Measurements from ENCODE around the gene LRRN2. TPM values are rescaled to one million over a fixed set of nuclear protein-coding genes. Genes with fewer than 3 reads are reported as not detected.

Gene LRRN2
- total and polyA plus RNA-seq, 9 of the 15 experiments (the other 6 are each of a cell fraction or from before 2014, with no cell fraction given), result 0.05 TPM; not detected in 8

DNA sequence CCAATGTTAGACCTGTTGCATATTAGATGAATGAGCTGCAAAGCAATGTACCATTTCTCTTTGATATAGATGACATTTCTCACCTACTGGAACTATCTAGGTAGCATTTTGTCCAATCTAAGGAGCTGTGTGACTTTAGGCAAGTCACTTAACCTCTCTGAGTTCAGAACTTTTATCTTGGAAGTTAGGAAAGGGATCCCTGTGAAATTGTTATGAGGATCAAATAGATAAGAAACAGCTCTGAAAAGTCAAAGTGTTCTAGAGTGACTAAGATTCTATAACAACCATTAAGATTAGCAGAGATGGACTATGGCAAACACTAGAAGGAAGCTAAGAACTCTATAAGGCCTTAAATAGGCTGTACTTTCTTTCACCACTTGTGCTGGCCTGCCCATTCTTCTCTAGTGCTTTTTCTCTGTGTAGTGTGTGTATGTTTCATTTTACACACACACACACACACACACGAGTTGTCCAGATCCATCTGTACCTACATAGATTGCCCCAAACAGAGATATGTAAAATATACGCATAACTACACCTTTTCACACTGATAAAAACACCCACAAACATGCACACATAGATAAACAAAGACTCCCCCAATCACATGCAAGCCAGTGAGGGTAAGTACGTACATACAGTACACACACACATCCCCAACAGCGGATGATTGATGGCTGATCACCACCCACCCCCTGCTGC, 19.4 kb upstream of the LRRN2 start (continued):
- no peak for TF ChIP-seq HOMEZ (CRISPR knock-in tag; IDR thresholded peaks at IDR 0.05)
- 0 out of 2 replicates have a peak, but pooled peaks have one; percentile 10 for TF ChIP-seq STAT5A (IDR thresholded peaks at IDR 0.05; ENCODE audit: borderline replicate concordance, low read length)
- peak; percentile 86 for TF ChIP-seq DPF2 (IDR thresholded peaks at IDR 0.05)
- peak; percentile 43; the same call in 1 of the 2 replicates for TF ChIP-seq MTA1 (IDR thresholded peaks at IDR 0.05; ENCODE audit: borderline replicate concordance)
- peak; percentile 23; the same call in 1 of the 2 replicates for TF ChIP-seq CTBP1 (IDR thresholded peaks at IDR 0.05; ENCODE audit: borderline replicate concordance)
- no peak for TF ChIP-seq ZNF253 (CRISPR knock-in tag; conservative IDR thresholded peaks at IDR 0.05)
- TF ChIP-seq CBX3 (IDR thresholded peaks at IDR 0.05; ENCODE audit: borderline replicate concordance in 1 of 2, low read length in 2 of 2), result 0 out of 3 replicates have a peak, but pooled peaks of 1 of the 2 experiments have one; percentile 58
- peak in 1 of 2 experiments; percentile 67; a peak in 1 of 4 replicates for TF ChIP-seq ETV6 (IDR thresholded peaks at IDR 0.05; ENCODE audit: borderline replicate concordance in 1 of 2, low read depth in 2 of 2, low read length in 1 of 2)
- no peak for TF ChIP-seq ETV6 (CRISPR knock-in tag; IDR thresholded peaks at IDR 0.05; ENCODE audit: borderline replicate concordance)
- no peak; the same call in 1 of the 2 replicates for TF ChIP-seq MGA (IDR thresholded peaks at IDR 0.05)
- TF ChIP-seq TGIF2 (CRISPR knock-in tag; IDR thresholded peaks at IDR 0.05), result no peak
- no peak for TF ChIP-seq ARHGAP35 (IDR thresholded peaks at IDR 0.05; ENCODE audit: partially characterized antibody)
- peak; percentile 97 for TF ChIP-seq PKNOX1 (IDR thresholded peaks at IDR 0.05)
- peak; percentile 70 for TF ChIP-seq TAL1 (IDR thresholded peaks at IDR 0.05)

Measured in K562 (cell line).